HCT116 (cell line): ENCODE results near the gene PANK1.

Source experiments
- ELF1 ChIP-seq: IDR thresholded peaks from 2 replicates; pipeline ENCODE4 v1.6.1; 2012; ENCODE audit warnings: low read depth, borderline replicate concordance
- EZH2 ChIP-seq: fragments of 200-600 bp; sonication (generic); IDR thresholded peaks from 2 replicates; pipeline ENCODE4 v1.6.1; 2017; ENCODE audit warnings: antibody characterized with exemption, mixed run types
- EZH2phosphoT487 ChIP-seq: fragments of 200-600 bp; IDR thresholded peaks from 2 replicates; pipeline ENCODE4 v1.6.1; 2018; ENCODE audit warnings: antibody characterized with exemption, borderline replicate concordance
- JUND ChIP-seq: IDR thresholded peaks from 2 replicates; pipeline ENCODE4 v1.6.1; 2012
- MAX ChIP-seq: IDR thresholded peaks from 2 replicates; pipeline ENCODE4 v1.6.1; 2012
- POLR2A ChIP-seq: IDR thresholded peaks from 2 replicates; pipeline ENCODE4 v1.7.0; 2011; ENCODE audit warnings: borderline replicate concordance; ENCODE audit not compliant: insufficient read depth, insufficient read length; ENCODE audit errors: extremely low read depth
- POLR2AphosphoS5 ChIP-seq: IDR thresholded peaks from 2 replicates; pipeline ENCODE4 v1.6.1; 2011; ENCODE audit warnings: mild to moderate bottlenecking, low read depth, low read length, moderate library complexity
- SIN3A ChIP-seq: IDR thresholded peaks from 2 replicates; pipeline ENCODE4 v1.6.1; 2012; ENCODE audit warnings: low read depth
- SP1 ChIP-seq: IDR thresholded peaks from 2 replicates; pipeline ENCODE4 v1.6.1; 2012; ENCODE audit warnings: low read depth
- YY1 ChIP-seq: IDR thresholded peaks from 2 replicates; pipeline ENCODE4 v1.6.1; 2011; ENCODE audit warnings: low read length, low read depth, moderate library complexity, mild to moderate bottlenecking; ENCODE audit not compliant: insufficient replicate concordance; ENCODE audit errors: extremely low read depth
- ZNF274 ChIP-seq: fragments of 200-500 bp; sonication (Bioruptor generic); IDR thresholded peaks from 2 replicates; pipeline ENCODE4 v1.6.1; 2014; ENCODE audit warnings: mild to moderate bottlenecking, low read depth, low read length, inconsistent platforms
- TF ChIP-seq, protein P1 (sequence below), 3 experiments: fragments of 200-600 bp in 1 of 3; sonication (generic) in 1 of 3; IDR thresholded peaks in 2 of 3; conservative IDR thresholded peaks in 1 of 3; 2 replicates each; pipeline ENCODE4 v1.5.1; 2012 to 2017; ENCODE audit warnings: low read depth in 2 of 3, low read length in 2 of 3, antibody characterized with exemption in 1 of 3, borderline replicate concordance in 1 of 3, control low read depth in 1 of 3, mild to moderate bottlenecking in 1 of 3, mixed read lengths in 1 of 3, mixed run types in 1 of 3, moderate library complexity in 1 of 3; ENCODE audit not compliant: insufficient read depth in 1 of 3
- TF ChIP-seq, protein P2 (sequence below): IDR thresholded peaks from 2 replicates; pipeline ENCODE4 v1.6.1; 2012; ENCODE audit warnings: low read depth

DNA sequence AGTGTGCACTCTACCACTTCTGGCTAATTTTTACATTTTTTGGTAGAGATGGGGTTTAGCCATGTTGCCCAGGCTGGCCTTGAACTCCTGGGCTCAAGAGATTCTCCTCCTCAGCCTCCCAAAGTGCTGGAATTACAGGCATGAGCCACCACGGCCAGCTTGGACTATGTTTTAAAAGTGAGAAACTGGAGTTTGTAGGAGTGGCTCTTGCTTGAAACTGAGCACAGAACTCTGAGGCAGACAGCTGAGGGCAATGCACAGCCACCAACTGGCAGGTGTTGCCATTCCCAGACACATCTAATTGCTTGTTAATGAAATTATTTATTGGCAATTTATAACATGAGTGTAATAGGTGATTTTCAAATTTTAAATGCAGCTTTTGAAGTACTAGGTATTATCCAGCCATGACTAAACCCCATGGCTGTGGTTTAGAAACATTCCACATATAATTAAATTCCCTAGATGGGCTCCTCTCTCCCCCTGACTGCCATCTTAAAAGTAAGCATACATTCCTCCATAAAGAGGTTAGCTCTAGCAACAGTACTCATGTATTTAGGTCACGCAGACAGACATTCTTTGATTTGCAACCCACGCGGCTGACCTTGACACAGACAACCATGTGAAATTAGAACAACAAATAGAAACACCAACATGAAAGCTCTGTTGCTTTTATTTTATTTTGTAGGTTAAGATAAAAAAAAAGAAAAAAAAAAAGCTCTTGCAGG lies 19.8 kb downstream of the PANK1 start:
- TF ChIP-seq, protein P1, sequence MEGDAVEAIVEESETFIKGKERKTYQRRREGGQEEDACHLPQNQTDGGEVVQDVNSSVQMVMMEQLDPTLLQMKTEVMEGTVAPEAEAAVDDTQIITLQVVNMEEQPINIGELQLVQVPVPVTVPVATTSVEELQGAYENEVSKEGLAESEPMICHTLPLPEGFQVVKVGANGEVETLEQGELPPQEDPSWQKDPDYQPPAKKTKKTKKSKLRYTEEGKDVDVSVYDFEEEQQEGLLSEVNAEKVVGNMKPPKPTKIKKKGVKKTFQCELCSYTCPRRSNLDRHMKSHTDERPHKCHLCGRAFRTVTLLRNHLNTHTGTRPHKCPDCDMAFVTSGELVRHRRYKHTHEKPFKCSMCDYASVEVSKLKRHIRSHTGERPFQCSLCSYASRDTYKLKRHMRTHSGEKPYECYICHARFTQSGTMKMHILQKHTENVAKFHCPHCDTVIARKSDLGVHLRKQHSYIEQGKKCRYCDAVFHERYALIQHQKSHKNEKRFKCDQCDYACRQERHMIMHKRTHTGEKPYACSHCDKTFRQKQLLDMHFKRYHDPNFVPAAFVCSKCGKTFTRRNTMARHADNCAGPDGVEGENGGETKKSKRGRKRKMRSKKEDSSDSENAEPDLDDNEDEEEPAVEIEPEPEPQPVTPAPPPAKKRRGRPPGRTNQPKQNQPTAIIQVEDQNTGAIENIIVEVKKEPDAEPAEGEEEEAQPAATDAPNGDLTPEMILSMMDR (IDR thresholded peaks at IDR 0.05 in 2 of 3, conservative IDR thresholded peaks at IDR 0.05 in 1 of 3; ENCODE audit: borderline replicate concordance in 1 of 3, insufficient read depth in 1 of 3, low read depth in 2 of 3, low read length in 2 of 3): no peak
- TF ChIP-seq EZH2: no peak
- no peak for TF ChIP-seq YY1
- TF ChIP-seq POLR2AphosphoS5: no peak
- TF ChIP-seq EZH2phosphoT487: no peak
- no peak for TF ChIP-seq POLR2A
- no peak for TF ChIP-seq ZNF274
- TF ChIP-seq SP1: no peak
- TF ChIP-seq, protein P2, sequence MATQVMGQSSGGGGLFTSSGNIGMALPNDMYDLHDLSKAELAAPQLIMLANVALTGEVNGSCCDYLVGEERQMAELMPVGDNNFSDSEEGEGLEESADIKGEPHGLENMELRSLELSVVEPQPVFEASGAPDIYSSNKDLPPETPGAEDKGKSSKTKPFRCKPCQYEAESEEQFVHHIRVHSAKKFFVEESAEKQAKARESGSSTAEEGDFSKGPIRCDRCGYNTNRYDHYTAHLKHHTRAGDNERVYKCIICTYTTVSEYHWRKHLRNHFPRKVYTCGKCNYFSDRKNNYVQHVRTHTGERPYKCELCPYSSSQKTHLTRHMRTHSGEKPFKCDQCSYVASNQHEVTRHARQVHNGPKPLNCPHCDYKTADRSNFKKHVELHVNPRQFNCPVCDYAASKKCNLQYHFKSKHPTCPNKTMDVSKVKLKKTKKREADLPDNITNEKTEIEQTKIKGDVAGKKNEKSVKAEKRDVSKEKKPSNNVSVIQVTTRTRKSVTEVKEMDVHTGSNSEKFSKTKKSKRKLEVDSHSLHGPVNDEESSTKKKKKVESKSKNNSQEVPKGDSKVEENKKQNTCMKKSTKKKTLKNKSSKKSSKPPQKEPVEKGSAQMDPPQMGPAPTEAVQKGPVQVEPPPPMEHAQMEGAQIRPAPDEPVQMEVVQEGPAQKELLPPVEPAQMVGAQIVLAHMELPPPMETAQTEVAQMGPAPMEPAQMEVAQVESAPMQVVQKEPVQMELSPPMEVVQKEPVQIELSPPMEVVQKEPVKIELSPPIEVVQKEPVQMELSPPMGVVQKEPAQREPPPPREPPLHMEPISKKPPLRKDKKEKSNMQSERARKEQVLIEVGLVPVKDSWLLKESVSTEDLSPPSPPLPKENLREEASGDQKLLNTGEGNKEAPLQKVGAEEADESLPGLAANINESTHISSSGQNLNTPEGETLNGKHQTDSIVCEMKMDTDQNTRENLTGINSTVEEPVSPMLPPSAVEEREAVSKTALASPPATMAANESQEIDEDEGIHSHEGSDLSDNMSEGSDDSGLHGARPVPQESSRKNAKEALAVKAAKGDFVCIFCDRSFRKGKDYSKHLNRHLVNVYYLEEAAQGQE: no peak
- TF ChIP-seq MAX: no peak
- TF ChIP-seq JUND: no peak
- TF ChIP-seq SIN3A: no peak
- TF ChIP-seq ELF1: no peak
